Measurements from ENCODE around the gene NLK.

DNA sequence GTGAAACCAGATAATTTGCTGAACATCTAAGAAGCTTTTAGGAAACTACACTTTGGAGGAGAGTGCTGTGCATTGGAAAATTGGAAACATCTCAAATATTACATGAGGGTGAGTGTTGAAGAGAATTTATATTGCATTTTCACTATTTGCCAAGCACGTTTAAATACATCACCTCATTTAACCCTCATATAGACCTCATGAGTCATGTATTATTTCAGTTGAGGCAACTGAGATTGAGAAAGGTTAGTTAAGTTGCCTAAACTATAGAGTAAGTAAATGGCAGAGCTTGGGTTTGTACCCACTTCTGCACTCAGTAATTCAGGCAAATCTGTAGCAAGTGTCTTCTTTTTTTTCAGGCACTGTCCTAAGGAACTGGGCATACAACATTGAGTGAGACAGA, 3.7 kb upstream of the NLK start:
- no peak for TF ChIP-seq TAF1 (IDR thresholded peaks at IDR 0.05; ENCODE audit: borderline replicate concordance, low read depth, low read length)
- TF ChIP-seq POLR2A (IDR thresholded peaks at IDR 0.05; ENCODE audit: low read depth, low read length): no peak

Data from GM12892 (cell line).